Stimulated activated effector memory CD8-positive, alpha-beta T cell treated with anti-CD3 and anti-CD28 coated beads, Interleukin-12 subunit alpha, Interleukin-12 subunit beta, amount 100 ng/mL, for 72 hours (primary cell): ENCODE data around the gene TRAF3IP1.

ENCODE experiments used
- ATAC-seq: fragments of 150-1000 bp; cut with Tn5 transposase; 2 replicates; pipeline ENCODE4 v1.10.0; 2021
- DNase-seq, 2 donors: peaks; one replicate each; pipeline ENCODE4 v3.0.0; 2021 to 2022; ENCODE audit warnings: low spot score in 2 of 2
- H3K27ac Mint-ChIP-seq: one replicate; pipeline ENCODE4 v1.8.0; 2022; ENCODE audit warnings: mild to moderate bottlenecking, mixed read lengths
- H3K36me3 Mint-ChIP-seq: one replicate; pipeline ENCODE4 v1.8.0; 2022; ENCODE audit warnings: mild to moderate bottlenecking, mixed read lengths
- H3K4me1 Mint-ChIP-seq: one replicate; pipeline ENCODE4 v1.8.0; 2022; ENCODE audit warnings: mixed read lengths
- H3K4me3 Mint-ChIP-seq: one replicate; pipeline ENCODE4 v1.8.0; 2022; ENCODE audit warnings: mild to moderate bottlenecking, mixed read lengths
- H3K9me3 Mint-ChIP-seq: one replicate; pipeline ENCODE4 v1.8.0; 2022; ENCODE audit warnings: mixed read lengths

Gene TRAF3IP1

DNA sequence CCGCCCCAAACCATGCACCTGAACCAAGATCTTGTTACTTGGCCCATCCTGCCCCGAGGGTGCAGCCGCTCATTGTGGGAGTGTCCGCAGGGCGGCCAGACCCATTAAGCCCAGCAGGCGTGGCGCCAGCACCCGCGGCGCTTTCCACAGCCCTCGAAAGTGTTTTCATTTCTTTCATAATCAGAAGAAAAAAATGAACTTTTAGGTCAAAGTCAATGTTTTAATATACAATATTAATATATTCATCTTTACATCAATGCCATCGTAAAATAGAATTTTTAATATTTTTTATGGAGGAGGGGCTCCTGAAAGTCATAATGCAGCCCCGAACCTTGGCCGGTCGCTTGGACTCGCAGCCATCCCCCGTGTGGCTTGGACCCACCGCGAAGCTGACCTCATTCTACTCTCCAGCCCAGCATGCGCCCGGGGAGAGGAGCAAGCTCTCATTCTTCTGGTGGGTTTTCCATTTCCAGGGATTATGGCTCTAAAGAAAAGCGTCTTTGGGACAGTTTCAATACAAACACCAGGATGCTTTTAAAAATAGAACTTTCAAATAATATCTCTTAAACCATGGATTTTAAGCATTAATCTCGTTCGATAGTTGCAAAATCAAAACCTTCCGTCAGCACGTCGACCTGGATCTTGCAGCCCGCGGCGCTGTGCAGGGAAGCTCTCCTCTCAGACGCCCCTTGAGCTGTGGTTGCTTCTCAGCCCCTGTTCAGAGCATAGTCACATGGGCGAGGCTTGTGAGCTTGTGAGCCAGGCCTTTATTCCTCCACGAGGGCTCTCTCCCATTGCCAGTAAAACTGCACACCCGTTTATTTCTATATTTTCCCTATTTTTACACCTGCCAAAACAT lies 89.3 kb downstream of the TRAF3IP1 start:
- H3K4me1 Mint-ChIP-seq = peaks cover 9% of the 10 kb centered on the region
- no peak overlapping the region for H3K4me3 Mint-ChIP-seq
- ATAC-seq (no peak), DNase-seq (no peak)
- H3K9me3 Mint-ChIP-seq = no peaks in the 10 kb centered on the region
- H3K36me3 Mint-ChIP-seq = no peaks in the 10 kb centered on the region
- peak overlapping the region; percentile 23 for H3K27ac Mint-ChIP-seq

DNA sequence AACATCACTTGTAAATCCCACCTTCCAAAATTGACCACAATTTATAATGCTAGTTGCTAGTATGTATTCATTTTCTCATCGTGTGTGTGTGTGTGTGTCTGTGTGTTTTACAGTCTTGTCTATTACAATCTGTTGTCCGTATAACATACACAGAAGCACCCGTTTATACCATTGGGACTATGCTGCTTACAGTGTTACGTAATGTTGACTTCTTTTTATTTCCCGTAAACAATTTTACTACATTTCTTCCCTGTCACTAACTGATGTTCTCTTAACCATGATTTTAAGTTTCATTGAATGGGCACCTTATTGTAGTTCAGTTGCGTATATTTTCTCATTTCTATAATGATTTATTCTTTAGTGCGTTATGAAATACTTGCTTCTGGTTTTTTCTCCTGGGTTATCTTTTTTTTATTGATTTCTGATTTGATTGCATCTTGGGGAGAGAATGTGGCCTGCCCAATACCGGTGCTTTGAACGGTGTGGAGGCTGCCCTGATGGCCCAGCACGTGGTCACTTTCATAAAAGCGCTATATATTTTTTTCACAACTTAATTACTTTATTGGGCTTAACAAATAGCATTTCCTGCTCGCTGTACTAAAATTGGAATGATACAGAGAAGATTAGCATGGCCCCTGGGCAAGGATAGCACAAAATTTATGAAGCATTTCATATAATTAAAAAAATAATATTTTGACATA lies 91.9 kb downstream of the TRAF3IP1 start:
- Mint-ChIP-seq H3K4me3 (no peak overlapping the region), H3K9me3 (peaks cover 2% of the 10 kb centered on the region)
- DNase-seq = no peak

DNA sequence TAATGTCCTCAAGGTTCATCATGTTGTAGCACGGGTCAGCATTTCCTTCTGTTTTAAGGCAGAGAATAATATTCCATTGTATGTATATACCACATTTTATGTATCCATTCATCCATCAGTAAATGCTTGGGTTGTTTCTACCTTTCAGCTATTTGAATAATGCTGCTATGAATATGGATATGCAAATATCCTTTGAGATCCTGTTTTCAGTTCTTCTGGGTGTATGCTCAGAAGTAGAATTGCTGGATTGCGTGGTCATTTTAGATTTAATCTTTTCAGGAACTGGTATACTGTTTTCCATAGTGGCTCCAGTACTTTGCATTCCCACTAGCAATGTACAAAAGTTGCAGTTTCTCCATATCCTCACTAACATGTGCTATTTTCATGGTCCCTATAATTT lies 93.0 kb downstream of the TRAF3IP1 start:
- peaks cover 2% of the 10 kb centered on the region for H3K9me3 Mint-ChIP-seq
- peaks cover 9% of the 10 kb centered on the region for H3K4me1 Mint-ChIP-seq
- DNase-seq (no peak), ATAC-seq (no peak)
- H3K27ac Mint-ChIP-seq = no peak overlapping the region
- H3K4me3 Mint-ChIP-seq = no peak overlapping the region
- H3K36me3 Mint-ChIP-seq = no peaks in the 10 kb centered on the region

More for the DNA sequence above, 91.9 kb downstream of the TRAF3IP1 start:
- Mint-ChIP-seq H3K27ac (no peak overlapping the region), H3K4me1 (peaks cover 9% of the 10 kb centered on the region), H3K36me3 (no peaks in the 10 kb centered on the region)
- ATAC-seq = no peak

DNA sequence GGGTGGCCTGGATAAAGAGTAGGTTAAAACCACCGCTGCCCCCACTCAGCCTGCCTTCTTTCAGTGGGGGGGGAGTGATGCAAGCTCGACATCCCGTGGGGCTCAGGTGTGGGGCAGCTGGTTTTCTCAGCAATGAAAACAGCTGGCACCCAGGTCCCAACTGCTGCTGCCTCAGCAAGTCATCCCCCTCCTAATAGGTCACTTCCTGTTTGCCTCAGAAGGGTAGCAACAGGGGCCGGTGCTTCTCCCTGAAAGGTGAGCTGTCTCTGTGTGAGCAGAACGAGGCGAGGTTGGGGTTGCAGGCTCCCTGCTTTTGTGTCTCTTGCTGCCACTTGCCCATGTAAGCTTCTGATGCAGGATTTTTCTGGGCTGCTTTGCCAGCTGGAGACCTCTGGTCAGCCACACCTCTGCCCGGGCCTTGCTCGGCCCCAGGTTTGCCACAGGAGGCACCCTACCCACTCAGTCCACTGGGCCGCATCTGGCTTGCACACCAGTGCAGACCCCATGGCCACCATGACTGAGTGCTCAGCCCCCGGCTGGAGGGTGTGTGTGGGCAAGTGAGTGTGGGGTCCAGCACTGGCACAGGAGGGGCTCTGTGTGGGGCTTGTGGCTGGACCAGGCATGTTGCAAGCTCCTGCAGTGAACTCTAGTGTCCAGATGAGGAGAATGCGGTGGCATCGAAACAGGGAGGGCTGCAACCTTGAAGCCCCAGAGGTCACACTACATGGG lies 94.9 kb downstream of the TRAF3IP1 start:
- Mint-ChIP-seq H3K27ac (peak overlapping the region; percentile 43), H3K4me1 (peaks cover 9% of the 10 kb centered on the region), H3K4me3 (no peak overlapping the region), H3K9me3 (peaks cover 2% of the 10 kb centered on the region), H3K36me3 (no peaks in the 10 kb centered on the region)
- peak; percentile 95 for ATAC-seq
- DNase-seq = no peak

DNA sequence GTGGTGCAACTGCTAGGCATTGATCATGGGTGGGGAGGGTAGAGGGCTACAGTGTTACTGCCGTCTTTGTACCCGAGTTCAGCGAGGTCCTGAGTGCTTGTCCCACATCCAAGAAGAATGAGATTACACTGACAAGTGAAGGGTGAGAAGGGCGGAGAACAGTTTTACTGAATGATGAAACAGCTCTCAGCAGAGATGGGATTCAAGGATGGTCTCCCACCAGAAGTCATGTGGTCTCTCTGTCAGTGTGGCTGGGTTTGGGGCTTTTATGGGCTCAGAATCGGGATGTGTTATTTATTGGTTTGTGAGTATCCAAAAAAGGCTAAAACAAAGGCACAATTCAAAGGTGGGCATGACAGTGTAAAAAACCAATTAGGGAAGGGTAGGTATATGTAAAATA lies 95.6 kb downstream of the TRAF3IP1 start:
- H3K27ac Mint-ChIP-seq = no peak overlapping the region
- no peaks in the 10 kb centered on the region for H3K36me3 Mint-ChIP-seq
- no peak for ATAC-seq
- H3K9me3 Mint-ChIP-seq = peaks cover 2% of the 10 kb centered on the region
- H3K4me1 Mint-ChIP-seq = peaks cover 9% of the 10 kb centered on the region
- H3K4me3 Mint-ChIP-seq = no peak overlapping the region
- no peak for DNase-seq

DNA sequence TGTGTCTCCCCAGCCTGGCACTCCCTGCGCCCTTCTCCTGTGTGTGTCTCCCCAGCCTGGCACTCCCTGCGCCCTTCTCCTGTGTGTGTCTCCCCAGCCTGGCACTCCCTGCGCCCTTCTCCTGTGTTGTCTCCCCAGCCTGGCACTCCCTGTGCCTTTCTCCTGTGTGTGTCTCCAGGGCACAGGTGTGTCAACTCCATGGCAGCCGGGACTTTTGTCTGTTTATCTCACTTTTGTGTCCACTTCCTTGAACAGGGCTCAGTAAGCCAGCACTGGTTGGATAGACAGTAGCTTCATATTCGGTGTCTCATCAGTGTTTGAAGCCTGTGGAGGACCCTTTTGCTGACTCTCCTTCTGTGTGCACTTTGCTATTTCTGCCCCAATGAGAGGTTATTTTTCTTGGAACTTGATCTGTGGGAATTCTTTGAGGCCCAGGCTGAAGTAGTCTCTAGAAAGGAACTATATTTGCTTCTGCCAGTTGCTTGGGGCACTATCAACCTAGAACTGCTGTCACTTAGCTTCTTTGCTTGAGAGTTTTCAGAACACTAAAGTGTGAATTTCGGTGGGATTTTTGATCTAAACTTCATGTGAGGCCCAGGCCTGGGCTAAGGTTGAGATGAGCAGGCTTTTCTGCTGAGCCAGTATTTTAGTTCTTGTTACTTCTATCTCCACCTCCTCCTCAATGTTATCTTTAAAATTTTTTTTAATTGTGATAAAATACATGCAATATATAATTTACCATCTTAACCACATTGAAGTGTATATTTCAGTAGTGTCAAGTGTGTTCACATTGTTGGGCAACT lies 98.1 kb downstream of the TRAF3IP1 start:
- Mint-ChIP-seq H3K36me3 (no peaks in the 10 kb centered on the region), H3K4me3 (no peak overlapping the region), H3K27ac (peak overlapping the region; percentile 76), H3K9me3 (peaks cover 2% of the 10 kb centered on the region), H3K4me1 (peaks cover 9% of the 10 kb centered on the region)
- ATAC-seq = no peak
- no peak for DNase-seq

DNA sequence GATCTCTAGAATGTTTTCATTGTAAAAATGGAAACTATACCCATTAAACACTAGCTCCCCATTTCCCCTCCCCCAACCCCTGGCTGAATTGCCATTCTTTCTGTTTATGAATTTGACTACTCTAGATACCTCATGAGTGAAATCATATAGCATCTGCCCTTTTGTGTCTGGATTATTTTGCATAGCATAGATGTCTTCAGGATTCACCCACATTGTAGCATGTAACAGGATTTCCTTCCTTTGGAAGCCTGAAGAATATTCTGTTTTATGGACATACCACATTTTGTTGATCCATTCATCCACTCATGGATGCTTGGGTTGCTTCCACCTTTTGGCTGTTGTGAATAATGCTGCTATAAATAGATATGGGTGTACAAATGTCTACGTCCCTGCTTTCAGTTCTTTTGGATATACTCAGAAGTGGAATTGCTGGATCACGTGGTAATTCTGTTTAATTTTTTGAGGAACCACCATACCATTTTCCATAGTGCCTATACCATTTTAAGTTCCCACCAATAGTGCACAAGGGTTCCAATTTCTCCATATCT lies 98.8 kb downstream of the TRAF3IP1 start:
- no peak for ATAC-seq
- DNase-seq = no peak
- Mint-ChIP-seq H3K27ac (no peak overlapping the region), H3K9me3 (peaks cover 2% of the 10 kb centered on the region), H3K4me1 (peaks cover 9% of the 10 kb centered on the region), H3K36me3 (no peaks in the 10 kb centered on the region), H3K4me3 (no peak overlapping the region)

DNA sequence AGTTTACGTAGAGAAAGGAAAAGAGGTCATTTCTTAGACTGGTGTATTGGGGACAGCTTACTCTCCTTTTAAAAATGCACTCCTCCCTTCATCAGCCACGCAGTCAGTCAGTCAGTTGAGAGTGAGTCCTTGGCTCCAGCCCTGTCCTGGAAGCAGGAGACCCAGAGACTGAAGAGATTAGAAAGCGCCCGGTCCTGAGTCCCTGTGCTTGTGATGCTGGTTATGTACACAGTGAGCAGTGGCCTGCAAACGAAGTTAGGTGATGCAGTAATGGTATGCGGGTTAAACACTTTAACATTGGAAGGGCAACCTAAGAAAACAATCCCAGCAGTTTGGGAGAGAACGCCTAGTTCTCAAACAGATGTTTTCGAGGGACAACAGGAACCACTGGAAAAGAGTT lies 100.1 kb downstream of the TRAF3IP1 start:
- H3K4me1 Mint-ChIP-seq = peaks cover 4% of the 10 kb centered on the region
- no peaks in the 10 kb centered on the region for H3K36me3 Mint-ChIP-seq
- no peak for ATAC-seq
- H3K9me3 Mint-ChIP-seq = peaks cover 2% of the 10 kb centered on the region
- H3K27ac Mint-ChIP-seq = no peak overlapping the region
- DNase-seq = no peak
- no peak overlapping the region for H3K4me3 Mint-ChIP-seq

DNA sequence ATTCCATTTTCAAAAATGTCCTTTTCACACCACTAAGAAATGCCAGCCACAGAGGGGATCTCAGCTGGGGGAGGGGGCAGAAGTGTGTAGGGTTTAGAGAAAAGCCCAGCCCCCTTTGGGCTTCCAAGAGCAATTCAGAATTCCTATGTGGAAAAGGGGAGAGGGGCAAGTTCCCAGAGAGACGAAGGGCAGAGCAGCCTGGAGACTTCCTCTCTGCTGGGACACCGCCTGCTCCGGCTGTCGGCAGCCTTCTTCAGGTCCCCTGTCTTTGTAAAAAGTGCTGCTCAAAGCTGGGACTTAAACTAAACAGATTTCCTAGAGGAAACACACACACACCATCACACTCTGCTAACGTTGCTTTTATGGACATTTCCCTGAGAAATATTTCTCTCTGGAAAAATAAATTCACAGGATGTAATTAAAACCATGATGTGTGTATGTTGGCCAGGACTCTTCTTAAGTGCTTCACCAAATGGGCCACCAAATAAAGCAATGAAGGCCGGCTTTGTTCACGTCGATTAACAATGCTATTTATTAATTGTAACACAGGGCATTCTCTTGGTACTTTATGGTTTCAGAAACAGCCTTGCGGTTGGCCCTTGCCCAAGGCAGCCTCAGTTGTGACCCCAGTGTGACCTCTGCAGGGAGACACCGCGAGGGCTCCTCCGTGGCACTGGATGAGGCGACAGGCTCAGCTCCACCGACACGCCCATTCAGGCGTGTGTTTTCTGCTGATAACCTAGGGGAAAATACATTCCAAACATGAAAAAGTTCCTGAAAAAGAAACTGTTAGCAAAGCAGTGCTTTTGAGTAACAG lies 100.8 kb downstream of the TRAF3IP1 start:
- H3K27ac Mint-ChIP-seq = no peak overlapping the region
- DNase-seq = no peak
- H3K36me3 Mint-ChIP-seq = no peaks in the 10 kb centered on the region
- peaks cover under 1% of the 10 kb centered on the region for H3K9me3 Mint-ChIP-seq
- H3K4me3 Mint-ChIP-seq = no peak overlapping the region
- no peak for ATAC-seq
- peaks cover 9% of the 10 kb centered on the region for H3K4me1 Mint-ChIP-seq

DNA sequence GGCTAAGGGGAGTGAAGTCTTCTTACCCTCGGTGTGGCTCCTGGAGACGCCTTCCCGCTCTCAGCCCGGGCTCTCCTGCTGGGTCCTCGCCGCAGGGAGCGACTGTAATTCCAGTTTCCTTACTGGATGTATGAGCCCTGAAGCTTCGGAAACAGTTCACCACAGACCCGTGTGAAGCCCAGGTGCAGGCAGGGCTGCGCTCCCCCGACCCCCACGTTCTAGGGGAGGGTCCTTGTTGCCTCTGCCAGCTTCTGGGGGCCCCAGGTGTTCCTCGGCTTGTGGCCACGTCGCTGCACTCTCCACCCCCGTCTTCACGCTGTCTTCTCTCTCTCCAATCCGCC lies 101.3 kb downstream of the TRAF3IP1 start:
- Mint-ChIP-seq H3K27ac (peak overlapping the region; percentile 82), H3K4me3 (no peak overlapping the region), H3K9me3 (no peaks in the 10 kb centered on the region), H3K36me3 (no peaks in the 10 kb centered on the region), H3K4me1 (peaks cover 12% of the 10 kb centered on the region)
- ATAC-seq (no peak), DNase-seq (no peak)

DNA sequence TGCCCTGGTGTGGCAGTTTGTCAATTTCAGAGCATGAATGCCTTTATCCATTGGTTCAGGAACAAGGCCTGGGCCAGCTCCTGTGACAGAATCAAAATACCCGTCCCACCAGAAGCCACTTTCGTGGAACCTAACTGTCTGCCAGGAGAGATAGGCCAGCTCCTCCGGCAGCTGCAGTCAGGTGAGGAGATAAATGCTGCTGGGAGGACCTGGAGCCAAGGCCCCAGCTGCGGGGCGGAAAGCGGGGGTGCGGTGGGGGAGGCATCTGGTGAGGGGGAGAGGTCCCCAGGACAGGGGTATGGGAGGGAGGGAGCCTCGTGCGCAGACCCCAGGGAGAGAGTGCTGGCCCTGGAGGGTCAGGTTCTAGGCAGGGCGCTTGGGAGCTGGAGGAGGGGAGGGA lies 102.0 kb downstream of the TRAF3IP1 start:
- ATAC-seq (no peak), DNase-seq (no peak)
- H3K27ac Mint-ChIP-seq = peak overlapping the region; percentile 82
- no peak overlapping the region for H3K4me3 Mint-ChIP-seq
- peaks cover 2% of the 10 kb centered on the region for H3K36me3 Mint-ChIP-seq
- peaks cover 12% of the 10 kb centered on the region for H3K4me1 Mint-ChIP-seq
- H3K9me3 Mint-ChIP-seq = no peaks in the 10 kb centered on the region

DNA sequence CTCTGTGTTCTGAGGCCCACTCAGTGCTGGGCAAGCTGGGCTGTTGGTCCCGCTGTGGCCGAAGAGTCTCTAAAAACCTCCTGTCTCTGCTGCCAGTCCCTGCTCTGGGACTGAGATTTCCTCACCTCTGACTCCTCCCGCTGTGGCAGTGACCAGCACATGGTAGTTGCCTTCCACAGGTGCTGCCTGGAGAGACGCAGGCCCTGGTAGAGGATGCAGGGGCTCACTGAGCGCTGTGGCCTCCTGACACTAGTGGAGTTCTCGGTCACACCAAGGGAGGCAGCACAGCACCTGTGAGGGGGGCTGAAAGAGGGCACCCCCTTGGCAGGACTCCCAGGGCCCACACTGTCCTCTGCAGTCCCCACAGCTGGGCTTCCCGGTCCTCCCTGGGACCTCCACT lies 102.6 kb downstream of the TRAF3IP1 start:
- peaks cover 9% of the 10 kb centered on the region for H3K36me3 Mint-ChIP-seq
- peaks cover 19% of the 10 kb centered on the region for H3K4me1 Mint-ChIP-seq
- DNase-seq (no peak), ATAC-seq (no peak)
- H3K9me3 Mint-ChIP-seq = no peaks in the 10 kb centered on the region
- H3K4me3 Mint-ChIP-seq = no peak overlapping the region
- H3K27ac Mint-ChIP-seq = no peak overlapping the region

DNA sequence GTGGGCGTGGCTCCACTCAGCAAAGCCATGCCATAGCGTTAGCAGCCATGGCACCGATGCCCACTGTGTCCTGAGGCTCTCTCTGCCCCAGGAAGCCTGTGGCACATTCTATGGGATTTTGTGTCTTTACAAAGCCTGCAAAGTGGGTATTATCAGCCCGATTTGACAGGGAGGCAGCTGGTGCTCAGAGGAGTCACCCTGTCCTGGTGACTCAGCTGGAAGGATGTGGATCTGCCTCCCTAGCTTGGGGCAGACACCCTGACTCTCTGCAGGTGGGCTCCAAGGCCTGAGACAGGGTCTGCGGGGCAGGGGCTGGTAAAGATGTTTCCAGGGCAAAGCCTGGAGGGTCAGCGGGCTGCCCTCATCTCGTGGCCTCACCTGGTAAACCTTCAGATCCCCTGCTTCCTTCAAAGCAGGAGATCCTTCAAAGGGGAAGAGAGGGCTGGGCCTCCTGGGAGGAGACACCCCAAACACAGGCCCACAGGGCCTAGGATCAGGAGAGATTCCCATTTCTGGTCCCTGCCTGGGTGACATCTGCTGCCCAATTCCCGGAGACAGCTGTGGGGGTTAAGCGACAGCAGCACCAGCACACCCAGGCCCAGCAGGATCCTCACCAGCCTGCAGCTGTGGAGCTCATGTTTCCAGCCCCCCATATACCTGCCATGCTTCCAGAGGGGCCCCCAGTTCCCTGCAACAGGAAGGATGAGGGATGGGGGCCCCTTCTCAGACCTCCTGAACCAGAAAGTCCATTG lies 103.4 kb downstream of the TRAF3IP1 start:
- H3K4me3 Mint-ChIP-seq = no peak overlapping the region

More for the DNA sequence above, 103.4 kb downstream of the TRAF3IP1 start:
- Mint-ChIP-seq H3K36me3 (peaks cover 11% of the 10 kb centered on the region), H3K4me1 (peaks cover 27% of the 10 kb centered on the region), H3K27ac (no peak overlapping the region), H3K9me3 (no peaks in the 10 kb centered on the region)
- no peak for ATAC-seq
- no peak for DNase-seq
